Spinal cord (tissue), 10 donors: ENCODE data around the gene IL11. TPM values are rescaled to one million over a fixed set of nuclear protein-coding genes. Genes with fewer than 3 reads are reported as not detected.
"Not testable (repeated sequence)": the region's sequence is repeated elsewhere in the genome, so short reads cannot be mapped to it uniquely, and the experiment has no call there.

Experiments
- DNase-seq, 6 donors: peaks; one replicate each; pipeline versions ENCODE4 v3.0.0 to v3.0.0-alpha.2; 2013 to 2015; ENCODE audit warnings: low spot score in 6 of 6, low read depth in 4 of 6
- H3K27ac ChIP-seq: one replicate; pipeline ENCODE4 v1.5.1; 2013; ENCODE audit warnings: low read depth, low read length, control low read depth
- H3K27me3 ChIP-seq: one replicate; pipeline ENCODE4 v1.6.1; 2013; ENCODE audit warnings: low read length; ENCODE audit not compliant: control insufficient read depth, insufficient read depth
- H3K36me3 ChIP-seq: one replicate; pipeline ENCODE4 v1.6.1; 2013; ENCODE audit warnings: low read length; ENCODE audit not compliant: control insufficient read depth, insufficient read depth
- H3K4me1 ChIP-seq: one replicate; pipeline ENCODE4 v1.6.1; 2013; ENCODE audit warnings: low read length; ENCODE audit not compliant: control insufficient read depth, insufficient read depth
- H3K4me3 ChIP-seq: one replicate; pipeline ENCODE4 v1.5.1; 2013; ENCODE audit warnings: low read depth, low read length, control low read depth
- H3K9me3 ChIP-seq: one replicate; pipeline ENCODE4 v1.6.1; 2013; ENCODE audit warnings: low read length; ENCODE audit not compliant: control insufficient read depth, insufficient read depth
- WGBS: methylation state at CpG from one replicate; pipeline ENCODE4 v1.1.5; 2013; ENCODE audit warnings: missing lambda C conversion rate; ENCODE audit not compliant: insufficient coverage; 5-methylcytosine and 5-hydroxymethylcytosine counted together
- polyA plus RNA-seq, 2 donors: library from polyadenylated mRNA; unstranded; fragments of 120-200 nt; gene quantifications; one replicate each; pipeline ENCODE4 v1.2.1, GENCODE V29; 2013; ENCODE audit not compliant: insufficient read length in 2 of 2
- total RNA-seq, 2 donors: library from RNA; depleted of rRNA in 1 of 2; stranded (reverse); fragments of 120-200 nt in 1 of 2; fragments of >200 nt in 1 of 2; gene quantifications; one replicate each; pipeline versions ENCODE4 v1.2.3 to v1.2.4, GENCODE V29; 2013 to 2014
- donor health status: healthy.

Gene IL11
- total and polyA plus RNA-seq, 4 donors, result 0.20 to 1.9 (median 0.87) TPM

- Histone ChIP-seq H3K9me3 (no peaks in the 10 kb centered on the region), H3K4me3 (no peak overlapping the region), H3K27me3 (no peaks in the 10 kb centered on the region), H3K27ac (no peak overlapping the region), H3K36me3 (peaks cover 76% of the 10 kb centered on the region), H3K4me1 (peaks cover 63% of the 10 kb centered on the region)
- WGBS, result 35% methylated on average over 9 of the region's 9 CpGs
- peak in 2 of 6 donors; percentile 70 to 80 for DNase-seq
These were observed 25.8 kb downstream of the IL11 start for GRCh38 chr19:55344444-55344843.

GRCh38 chr19:55341595-55342531 is 28.4 kb downstream of the IL11 start:
- WGBS, result 78% methylated on average over 43 of the region's 50 CpGs
- peaks cover 53% of the 10 kb centered on the region for H3K36me3 ChIP-seq
- no peak overlapping the region for H3K27ac ChIP-seq
- no peak overlapping the region for H3K4me3 ChIP-seq
- H3K27me3 ChIP-seq, result no peaks in the 10 kb centered on the region
- H3K4me1 ChIP-seq, result peaks cover 63% of the 10 kb centered on the region
- no peaks in the 10 kb centered on the region for H3K9me3 ChIP-seq
- DNase-seq, result no peak

GRCh38 chr19:55341171-55341588 is 29.1 kb downstream of the IL11 start:
- WGBS, result 0% methylated on average over 1 of the region's 15 CpGs

GRCh38 chr19:55340784-55341147 is 29.5 kb downstream of the IL11 start:
- H3K4me3 ChIP-seq, result peak overlapping the region; percentile 68
- H3K27ac ChIP-seq, result peak overlapping the region; percentile 86
- H3K4me1 ChIP-seq, result peaks cover 61% of the 10 kb centered on the region
- DNase-seq, result peak in 2 of 6 donors; percentile 56 to 73
- no peaks in the 10 kb centered on the region for H3K27me3 ChIP-seq
- H3K9me3 ChIP-seq, result no peaks in the 10 kb centered on the region
- H3K36me3 ChIP-seq, result peaks cover 42% of the 10 kb centered on the region
- WGBS, result 0% methylated on average over 11 of the region's 24 CpGs

More at GRCh38 chr19:55341171-55341588, 29.1 kb downstream of the IL11 start:
- peaks cover 63% of the 10 kb centered on the region for H3K4me1 ChIP-seq
- DNase-seq, result peak in 2 of 6 donors; percentile 82 to 84
- peaks cover 46% of the 10 kb centered on the region for H3K36me3 ChIP-seq
- H3K9me3 ChIP-seq, result no peaks in the 10 kb centered on the region
- no peaks in the 10 kb centered on the region for H3K27me3 ChIP-seq
- H3K4me3 ChIP-seq, result peak overlapping the region; percentile 68
- H3K27ac ChIP-seq, result peak overlapping the region; percentile 86

GRCh38 chr19:55339889-55340783 is 30.1 kb downstream of the IL11 start:
- under 1% methylated on average over 33 of the region's 44 CpGs for WGBS
- no peak for DNase-seq
- Histone ChIP-seq H3K9me3 (no peaks in the 10 kb centered on the region), H3K4me1 (peaks cover 55% of the 10 kb centered on the region), H3K27ac (peak overlapping the region; percentile 86), H3K4me3 (peak overlapping the region; percentile 68), H3K36me3 (peaks cover 36% of the 10 kb centered on the region), H3K27me3 (no peaks in the 10 kb centered on the region)

- WGBS, result under 1% methylated on average over 58 of the region's 63 CpGs
- Histone ChIP-seq H3K9me3 (no peaks in the 10 kb centered on the region), H3K27ac (peak within 1 kb of the TSS; percentile 97), H3K27me3 (no peaks in the 10 kb centered on the region), H3K4me1 (peaks cover 47% of the 10 kb centered on the region), H3K36me3 (peaks cover 28% of the 10 kb centered on the region), H3K4me3 (peak within 1 kb of the TSS; percentile 68)
- DNase-seq, result peak; percentile 100
These were observed 31.0 kb downstream of the IL11 start, which contains the start of gene KMT5C for GRCh38 chr19:55339105-55339888. TSS of gene KMT5C (plus strand) at chr19:55339876. CDS start at chr19:55341937, 2,061 bp downstream.

- H3K36me3 ChIP-seq, result no peaks in the 10 kb centered on the region
- DNase-seq, result no peak
- H3K4me3 ChIP-seq, result no peak overlapping the region
- H3K27me3 ChIP-seq, result no peaks in the 10 kb centered on the region
- no CpG with 5 or more reads among the region's 7 CpGs for WGBS
- H3K4me1 ChIP-seq, result peaks cover 23% of the 10 kb centered on the region
- no peak overlapping the region for H3K27ac ChIP-seq
- no peaks in the 10 kb centered on the region for H3K9me3 ChIP-seq
These were observed 34.2 kb downstream of the IL11 start for GRCh38 chr19:55336101-55336500.

GRCh38 chr19:55333870-55334269 is 36.4 kb downstream of the IL11 start:
- Histone ChIP-seq H3K9me3 (no peaks in the 10 kb centered on the region), H3K36me3 (no peaks in the 10 kb centered on the region), H3K4me1 (peaks cover 9% of the 10 kb centered on the region), H3K4me3 (no peak overlapping the region), H3K27ac (no peak overlapping the region), H3K27me3 (no peaks in the 10 kb centered on the region)
- WGBS, result 79% methylated on average over 9 of the region's 11 CpGs
- DNase-seq, result no peak

GRCh38 chr19:55329791-55330190 is 40.5 kb downstream of the IL11 start:
- not testable (repeated sequence) for H3K27me3 ChIP-seq, H3K4me3 ChIP-seq, H3K36me3 ChIP-seq, H3K4me1 ChIP-seq, H3K27ac ChIP-seq, DNase-seq, H3K9me3 ChIP-seq
- 78% methylated on average over 1 of the region's 6 CpGs for WGBS
